H54 (cell line): ENCODE measurements around the gene MPLKIP.
A peak's percentile ranks its signal among the peaks of the same experiment; 100 is the strongest.
"Not testable (repeated sequence)": the region's sequence is repeated elsewhere in the genome, so short reads cannot be mapped to it uniquely, and the experiment has no call there.

Experiments used
- DNase-seq: peaks from one replicate; pipeline ENCODE4 v3.0.0; 2011; ENCODE audit warnings: low spot score, mixed read lengths; ENCODE audit not compliant: insufficient read length
- FAIRE-seq: peaks from 3 replicates; lab custom pipeline; 2011; peaks lifted over from hg19 to GRCh38; lab: Jason Lieb, UNC
- POLR2A ChIP-seq: IDR thresholded peaks from 2 replicates; pipeline ENCODE4 v1.6.1; 2011; ENCODE audit warnings: low read depth, mild to moderate bottlenecking, low read length

MPLKIP gene

DNA sequence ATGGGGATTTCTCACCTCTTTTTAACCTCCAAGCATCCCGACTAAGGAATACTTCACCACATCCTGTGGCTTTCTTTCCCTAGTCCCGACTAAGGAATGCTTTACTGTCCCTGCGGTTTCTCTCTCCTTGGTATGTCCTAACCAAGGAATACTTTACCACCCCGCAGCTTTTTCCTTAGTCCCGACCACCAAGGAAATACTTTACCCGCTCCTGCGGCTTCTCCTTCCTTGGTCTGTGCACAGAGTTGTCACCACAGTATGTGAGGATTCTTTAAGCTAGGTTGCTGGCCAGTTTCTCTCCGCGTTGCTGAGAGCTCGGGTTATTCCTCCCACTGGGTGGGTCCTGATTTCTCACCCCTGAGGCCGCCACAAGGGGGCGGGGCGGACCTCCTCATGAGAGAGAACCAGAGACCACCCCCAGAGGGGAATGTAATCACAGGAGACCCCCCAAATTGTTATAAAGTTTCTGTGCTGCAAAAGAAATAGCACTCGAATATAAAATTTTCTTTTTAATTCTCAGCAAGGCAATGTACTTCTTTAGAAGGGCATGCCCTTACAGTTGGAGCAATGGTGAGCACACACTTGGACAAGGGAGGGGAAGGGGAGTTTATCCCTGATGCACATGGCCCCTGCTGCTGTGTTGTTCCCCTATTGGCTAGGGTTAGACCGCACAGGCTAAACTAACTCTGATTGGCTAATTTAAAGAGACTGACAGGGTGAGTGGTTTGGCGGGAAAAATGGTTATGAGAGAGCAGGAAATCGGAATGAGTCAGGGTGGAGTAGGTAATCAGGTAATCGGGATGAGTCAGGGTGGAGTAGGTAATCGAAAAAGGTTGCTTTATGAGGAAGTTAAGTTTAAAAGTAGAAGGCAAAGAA, 13.2 kb upstream of the MPLKIP start:
- no peak for DNase-seq
- no peak for TF ChIP-seq POLR2A
- FAIRE-seq: no peak

DNA sequence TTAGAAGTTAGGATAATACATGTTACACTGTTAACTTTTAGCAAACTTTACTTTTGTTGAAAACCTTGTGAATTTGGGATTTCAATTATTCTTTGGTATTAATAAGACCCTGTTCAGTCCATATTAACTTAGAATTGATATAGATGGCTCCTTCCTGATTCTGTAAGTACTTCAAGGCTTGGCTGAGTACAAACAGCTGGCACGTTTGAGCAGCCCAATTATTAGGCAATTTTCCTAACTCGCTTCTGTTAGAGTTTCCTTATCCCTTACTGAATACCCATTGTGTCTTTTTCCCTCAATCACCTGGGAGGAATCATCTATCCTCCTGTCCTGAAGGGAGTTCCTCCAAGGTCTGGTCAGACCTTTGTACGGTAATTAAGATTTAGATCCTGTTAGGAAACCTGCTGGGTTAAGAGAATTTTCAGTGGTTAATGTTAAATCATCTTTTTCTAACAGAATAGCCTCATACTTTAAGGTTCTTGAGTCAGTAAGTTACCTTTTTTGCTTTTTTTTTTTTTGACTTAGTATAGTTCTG, 11.2 kb upstream of the MPLKIP start:
- not testable (repeated sequence) for FAIRE-seq

DNA sequence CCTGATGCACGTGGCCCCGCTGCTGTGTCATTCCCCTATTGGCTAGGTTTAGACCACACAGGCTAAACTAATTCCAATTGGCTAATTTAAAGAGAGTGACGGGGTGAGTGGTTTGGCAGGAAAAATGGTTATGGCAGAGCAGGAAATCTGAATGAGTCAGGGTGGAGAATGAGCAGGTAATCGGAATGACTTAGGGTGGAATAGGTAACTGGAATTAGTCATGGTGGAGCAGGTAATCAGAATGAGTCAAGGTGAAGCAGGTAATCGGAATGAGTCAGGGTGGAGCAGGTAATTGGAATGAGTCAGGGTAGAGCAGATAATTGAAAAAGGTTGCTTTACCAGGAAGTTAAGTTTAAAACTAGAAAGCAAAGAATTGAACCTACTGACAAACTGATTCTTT, 7.5 kb upstream of the MPLKIP start:
- not testable (repeated sequence) for FAIRE-seq, DNase-seq

More for the DNA sequence above, 11.2 kb upstream of the MPLKIP start:
- not testable (repeated sequence) for DNase-seq

DNA sequence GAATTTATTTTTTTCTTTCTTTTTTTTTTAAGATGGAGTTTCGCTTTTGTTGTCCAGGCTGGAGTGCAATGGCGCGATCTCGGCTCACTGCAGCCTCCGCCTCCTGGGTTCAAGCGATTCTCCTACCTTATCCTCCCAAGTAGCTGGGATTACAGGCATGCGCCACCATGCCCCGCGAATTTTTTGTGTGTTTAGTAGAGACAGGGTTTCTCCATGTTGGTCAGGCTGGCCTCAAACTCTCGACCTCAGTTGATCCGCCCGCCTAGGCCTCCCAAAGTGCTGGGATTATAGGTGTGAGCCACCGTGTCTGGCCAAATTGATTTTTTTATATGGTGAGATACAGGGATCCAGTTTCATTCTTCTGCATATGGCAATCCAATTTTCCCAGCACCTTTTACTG, 5.5 kb upstream of the MPLKIP start:
- not testable (repeated sequence) for FAIRE-seq, DNase-seq

DNA sequence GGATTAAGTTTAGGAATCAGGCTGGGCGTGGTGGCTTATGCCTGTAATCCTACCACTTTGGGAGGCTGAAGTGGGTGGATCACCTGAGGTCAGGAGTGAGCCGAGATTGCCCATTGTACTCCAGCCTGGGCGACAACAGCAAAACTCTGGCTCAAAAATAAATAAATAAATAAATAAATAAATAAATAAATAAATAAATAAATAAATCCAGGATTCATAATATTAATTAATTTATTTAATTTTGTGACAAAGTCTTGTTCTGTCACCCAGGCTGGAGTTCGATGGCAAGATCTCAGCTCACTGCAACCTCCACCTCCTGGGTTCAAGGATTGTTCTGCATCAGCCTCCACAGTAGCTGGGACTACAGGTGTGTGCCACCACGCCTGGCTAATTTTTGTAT, 4.6 kb upstream of the MPLKIP start:
- DNase-seq (no peak), FAIRE-seq (no peak)
- no peak for TF ChIP-seq POLR2A

DNA sequence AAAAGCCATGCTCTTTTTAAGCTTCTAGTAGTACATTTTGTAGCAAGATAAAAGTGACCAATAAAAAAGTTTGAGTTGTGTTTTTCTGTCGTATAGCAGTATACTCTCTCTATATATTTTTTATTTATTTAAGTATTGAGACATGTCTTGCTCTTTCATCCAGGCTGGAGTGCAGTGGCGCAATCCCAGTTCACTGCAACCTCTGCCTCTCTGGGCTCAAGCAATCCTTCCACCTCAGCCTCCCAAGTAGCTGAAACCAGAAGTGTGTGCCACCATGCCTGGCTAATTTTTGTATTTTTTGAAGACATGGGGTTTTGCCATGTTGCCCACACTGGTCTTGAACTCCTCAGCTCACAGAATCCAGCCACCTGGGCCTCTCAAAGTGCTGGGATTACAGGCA, 3.1 kb upstream of the MPLKIP start:
- no peak for FAIRE-seq
- no peak for TF ChIP-seq POLR2A
- no peak for DNase-seq

DNA sequence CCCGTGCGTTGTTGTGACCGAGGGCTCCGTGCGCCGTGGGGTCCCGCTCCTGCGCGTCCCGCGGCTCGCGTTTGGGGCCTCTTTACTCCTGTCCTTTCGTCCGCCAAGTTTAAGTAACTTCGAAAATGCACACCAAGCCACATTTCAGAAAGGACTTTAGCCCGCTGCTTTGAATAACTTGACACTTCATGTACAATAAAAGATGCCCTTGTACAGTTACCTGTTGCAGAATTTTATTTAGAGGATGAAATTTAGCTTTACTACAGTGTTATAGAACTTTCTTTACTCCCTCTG, 842 bp upstream of the MPLKIP start:
- FAIRE-seq (no peak), DNase-seq (no peak)
- no peak for TF ChIP-seq POLR2A

DNA sequence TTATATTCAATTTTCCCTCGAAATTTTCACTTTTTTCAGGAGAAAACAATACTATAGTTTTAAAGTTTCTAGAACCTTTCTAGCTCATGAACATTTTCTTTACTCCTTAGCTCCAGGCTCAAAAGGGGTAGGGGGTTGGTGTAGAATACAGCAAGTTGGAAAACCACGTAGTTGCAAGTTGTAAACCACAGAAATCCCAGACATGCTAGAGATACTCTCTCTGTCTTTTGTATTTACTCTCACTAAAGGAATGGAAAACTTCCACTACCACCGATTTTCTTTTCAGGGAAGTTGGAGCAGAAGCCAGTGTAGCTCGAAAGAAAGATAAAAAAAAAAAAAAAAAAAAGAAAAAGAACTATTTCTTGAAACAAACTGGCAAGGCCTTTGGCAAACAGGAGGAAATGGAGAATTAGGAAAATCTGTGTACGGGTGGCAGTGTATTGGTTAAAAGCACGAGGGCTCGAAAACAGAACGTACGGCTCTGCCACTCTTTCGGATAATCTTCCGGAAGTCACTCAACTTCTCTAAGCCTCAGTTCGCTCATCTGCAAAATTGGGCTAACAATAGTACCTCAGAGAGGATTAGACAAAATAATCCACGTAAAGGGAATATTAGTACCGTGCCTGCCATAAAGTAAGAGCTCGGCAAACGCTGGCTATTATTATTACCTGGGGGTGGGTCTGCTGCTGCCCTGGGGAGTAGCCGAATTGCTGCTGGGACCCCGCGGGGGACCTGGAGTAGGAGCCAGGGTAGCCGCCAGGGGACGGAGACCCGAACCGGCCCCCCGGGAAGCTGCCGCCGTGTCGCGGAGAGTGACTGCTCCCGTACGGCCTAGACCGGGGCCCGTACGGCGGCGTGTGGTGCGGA, 628 bp downstream of the MPLKIP start:
- FAIRE-seq (peak; percentile 75), DNase-seq (no peak)
- no peak for TF ChIP-seq POLR2A

DNA sequence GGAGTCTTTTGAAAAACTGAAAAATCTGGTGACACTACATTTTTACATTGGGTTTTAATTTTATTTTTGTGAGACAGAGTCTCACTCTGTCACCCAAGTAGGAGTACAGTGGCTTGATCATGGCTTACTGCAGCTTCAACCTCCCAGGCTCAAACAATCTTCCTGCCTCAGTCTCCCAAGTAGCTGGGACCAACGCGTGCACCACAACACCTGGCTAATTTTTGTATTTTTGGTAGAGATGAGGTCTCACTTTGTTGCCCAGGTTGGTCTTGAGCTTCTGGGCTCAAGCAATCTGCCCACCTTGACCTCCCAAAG, 11.5 kb downstream of the MPLKIP start:
- FAIRE-seq: no peak
- no peak for TF ChIP-seq POLR2A
- DNase-seq: no peak

DNA sequence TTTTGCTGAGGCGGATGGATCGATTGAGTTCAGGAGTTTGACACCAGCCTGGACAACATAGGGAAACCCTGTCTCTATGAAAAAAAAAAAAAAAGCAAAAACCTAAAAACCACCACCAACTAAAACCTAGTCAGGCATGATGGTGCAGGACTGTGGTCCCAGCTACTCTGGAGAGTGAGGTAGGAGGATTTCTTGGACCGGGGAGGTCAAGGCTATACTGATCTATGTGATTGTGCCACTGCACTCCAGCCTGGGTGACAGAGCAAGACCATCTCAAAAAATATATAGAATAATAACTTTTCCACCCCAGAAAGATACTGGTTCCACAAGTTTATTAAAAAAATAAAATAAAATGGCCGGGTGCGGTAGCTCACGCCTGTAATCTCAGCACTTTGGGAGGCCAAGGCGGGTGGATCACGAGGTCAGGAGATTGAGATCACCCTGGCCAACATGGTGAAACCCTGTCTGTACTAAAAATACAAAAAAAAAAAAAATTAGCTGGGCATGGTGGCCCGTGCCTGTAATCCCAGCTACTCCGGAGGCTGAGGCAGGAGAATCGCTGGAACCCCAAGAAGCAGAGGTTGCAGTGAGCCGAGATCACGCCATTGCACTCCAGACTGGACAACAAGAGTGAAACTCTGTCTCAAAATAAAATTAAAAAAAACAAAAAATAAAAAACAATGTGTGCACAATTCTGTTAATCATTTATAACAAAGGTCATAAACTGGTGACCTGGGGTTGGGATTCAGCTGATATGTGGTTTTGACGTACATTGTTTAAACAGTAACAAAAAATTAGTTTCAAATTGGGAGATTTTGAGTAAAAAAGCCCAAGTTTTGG, 12.1 kb downstream of the MPLKIP start:
- DNase-seq, FAIRE-seq: not testable (repeated sequence)

DNA sequence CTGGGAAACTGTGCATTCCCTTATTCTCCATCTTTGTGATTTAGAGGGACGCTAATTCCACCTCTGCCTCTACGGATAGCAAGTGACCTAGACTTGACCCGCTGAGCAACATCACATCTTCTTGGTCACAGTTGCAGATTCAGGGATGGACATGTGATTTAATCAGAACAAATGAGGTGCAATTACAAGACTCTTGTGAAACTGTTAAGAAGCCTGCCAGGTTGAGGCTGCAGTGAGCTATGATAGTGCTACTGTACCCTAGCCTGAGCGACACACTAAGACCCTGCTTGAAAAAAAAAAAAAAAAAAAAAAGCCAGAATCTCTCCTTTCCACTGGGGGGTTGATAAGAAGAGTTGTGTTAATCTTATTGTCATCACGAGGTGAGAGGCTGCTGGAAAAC, 14.4 kb downstream of the MPLKIP start:
- DNase-seq: no peak
- FAIRE-seq: no peak
- no peak for TF ChIP-seq POLR2A

DNA sequence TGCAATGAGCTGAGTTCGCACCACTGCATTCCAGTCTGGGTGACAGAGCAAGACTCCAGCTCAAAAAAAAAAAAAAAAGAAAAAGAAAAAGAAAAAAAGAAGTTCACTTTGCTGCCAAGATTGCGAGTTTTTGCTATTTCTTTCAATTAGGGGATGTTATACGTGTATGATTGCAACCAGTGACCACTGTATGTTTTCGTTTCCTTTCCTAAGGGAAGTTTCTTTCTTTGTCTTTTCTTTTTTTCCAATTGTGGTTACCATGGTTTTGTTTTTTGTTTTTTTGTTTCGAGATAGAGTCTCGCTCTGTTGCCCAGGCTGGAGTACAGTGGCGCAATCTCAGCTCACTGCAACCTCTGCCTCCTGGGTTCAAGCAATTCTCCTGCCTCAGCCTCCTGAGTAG, 16.2 kb downstream of the MPLKIP start:
- DNase-seq, FAIRE-seq: not testable (repeated sequence)

DNA sequence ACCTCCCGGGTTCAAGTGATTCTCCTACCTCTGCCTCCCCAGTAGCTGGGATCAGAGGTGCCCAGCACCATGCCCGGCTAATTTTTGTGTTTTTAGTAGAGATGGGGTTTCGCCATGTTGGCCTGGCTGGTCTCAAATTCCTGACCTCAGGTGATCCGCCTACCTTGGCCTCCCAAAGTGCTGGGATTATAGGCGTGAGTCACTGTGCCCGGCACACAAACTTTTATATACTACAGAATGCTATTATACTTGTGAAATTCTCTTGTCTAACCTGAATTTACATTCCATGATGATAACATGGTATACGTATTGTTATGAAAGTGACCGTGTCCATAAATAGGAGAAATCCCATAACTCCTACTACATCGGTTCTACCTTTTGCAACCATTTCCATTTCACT, 17.2 kb downstream of the MPLKIP start:
- FAIRE-seq, DNase-seq: not testable (repeated sequence)

DNA sequence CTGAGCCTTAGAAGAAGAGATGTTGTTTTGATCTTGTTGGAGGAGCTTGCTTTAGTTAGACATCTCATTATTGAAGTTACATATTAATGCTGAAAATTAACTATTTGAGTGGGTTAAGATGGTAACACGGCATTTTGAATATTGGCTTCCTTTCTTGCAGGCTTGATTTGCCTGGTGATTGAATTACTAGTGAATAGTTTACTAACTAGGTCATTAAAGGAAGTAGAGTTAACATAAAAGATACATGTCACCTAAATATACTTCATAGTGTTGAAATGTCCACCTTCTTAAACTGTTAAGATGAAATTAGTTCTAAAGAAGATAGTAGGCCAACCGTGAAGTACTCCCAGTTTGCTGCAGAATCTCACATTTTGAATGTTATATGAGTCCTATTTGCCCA, 18.5 kb downstream of the MPLKIP start:
- FAIRE-seq (no peak), DNase-seq (no peak)
- TF ChIP-seq POLR2A: no peak
